ENCODE results near the gene CAMK2N2.
"Not testable (repeated sequence)": the region's sequence is repeated elsewhere in the genome, so short reads cannot be mapped to it uniquely, and the experiment has no call there.

Gene CAMK2N2

GRCh38 chr3:184272269-184272668, 10.9 kb upstream of the CAMK2N2 start:
- no peak for DNase-seq

- not testable (repeated sequence) for DNase-seq
Measured at GRCh38 chr3:184267249-184267648, 5.9 kb upstream of the CAMK2N2 start.

- no peak for DNase-seq
Measured at GRCh38 chr3:184262764-184263179, 1.4 kb upstream of the CAMK2N2 start.

- no peak for DNase-seq
Measured at GRCh38 chr3:184261854-184262763, 756 bp upstream of the CAMK2N2 start.

GRCh38 chr3:184260724-184261269, 556 bp downstream of the CAMK2N2 start:
- DNase-seq: no peak

GRCh38 chr3:184259878-184260723, 1.3 kb downstream of the CAMK2N2 start:
- DNase-seq: peak; percentile 29

- DNase-seq: no peak
Measured at GRCh38 chr3:184259396-184259877, 1.9 kb downstream of the CAMK2N2 start.

- no peak for DNase-seq
Measured at GRCh38 chr3:184258926-184259325, 2.4 kb downstream of the CAMK2N2 start.

- DNase-seq: no peak
Measured at GRCh38 chr3:184257083-184257915, 4.1 kb downstream of the CAMK2N2 start.

GRCh38 chr3:184255291-184256039, 5.9 kb downstream of the CAMK2N2 start:
- no peak for DNase-seq

- DNase-seq: peak; percentile 87
Measured at GRCh38 chr3:184250167-184250828, 11.1 kb downstream of the CAMK2N2 start.

- peak; percentile 94 for DNase-seq
Measured at GRCh38 chr3:184249412-184250166, 11.8 kb downstream of the CAMK2N2 start, which contains the start of gene EEF1AKMT4. Gene EEF1AKMT4 (plus strand): TSS chr3:184249672. CDS start chr3:184249695, 23 bp downstream.

- DNase-seq: peak; percentile 83
Measured at GRCh38 chr3:184248454-184249411, 12.6 kb downstream of the CAMK2N2 start, which contains the start of gene ALG3. Gene ALG3 (minus strand): TSS chr3:184248962. CDS start chr3:184248940, 22 bp downstream.

- DNase-seq: no peak
Measured at GRCh38 chr3:184242297-184242685, 19.1 kb downstream of the CAMK2N2 start.

GRCh38 chr3:184241447-184242296, 19.7 kb downstream of the CAMK2N2 start:
- no peak for DNase-seq

- DNase-seq: no peak
Measured at GRCh38 chr3:184241141-184241446, 20.3 kb downstream of the CAMK2N2 start.

- DNase-seq: no peak
Measured at GRCh38 chr3:184240384-184241140, 20.8 kb downstream of the CAMK2N2 start.

Measured in activated CD4-positive, alpha-beta T cell treated with anti-CD3 and anti-CD28 coated beads, Interleukin-2, amount 50 U/mL, for 1 hour (primary cell).